ENCODE data around the gene NFKB1.

DNA sequence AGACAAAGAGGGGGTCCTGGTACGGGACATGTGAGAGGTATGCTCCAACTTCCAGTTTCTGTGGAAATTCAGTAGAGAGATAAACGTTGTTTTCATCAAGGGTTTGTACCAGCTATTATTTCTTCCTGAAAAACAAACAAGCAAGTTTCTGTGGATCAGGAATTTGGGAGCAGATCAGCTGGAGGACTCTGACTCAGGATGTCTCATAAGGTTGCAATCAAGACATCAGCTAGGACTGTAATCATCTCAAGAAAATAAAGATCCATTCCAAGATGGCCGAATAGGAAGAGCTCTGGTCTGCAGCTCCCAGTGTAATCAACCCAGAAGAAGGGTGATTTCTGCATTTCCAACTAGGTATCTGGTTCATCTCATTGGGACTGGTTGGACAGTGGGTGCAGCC lies 23.5 kb upstream of the NFKB1 start:
- TF ChIP-seq POLR2AphosphoS5 (IDR thresholded peaks at IDR 0.05) (no peak), POLR2A (IDR thresholded peaks at IDR 0.05; ENCODE audit: low read depth) (no peak)
- TF ChIP-seq, protein P1, sequence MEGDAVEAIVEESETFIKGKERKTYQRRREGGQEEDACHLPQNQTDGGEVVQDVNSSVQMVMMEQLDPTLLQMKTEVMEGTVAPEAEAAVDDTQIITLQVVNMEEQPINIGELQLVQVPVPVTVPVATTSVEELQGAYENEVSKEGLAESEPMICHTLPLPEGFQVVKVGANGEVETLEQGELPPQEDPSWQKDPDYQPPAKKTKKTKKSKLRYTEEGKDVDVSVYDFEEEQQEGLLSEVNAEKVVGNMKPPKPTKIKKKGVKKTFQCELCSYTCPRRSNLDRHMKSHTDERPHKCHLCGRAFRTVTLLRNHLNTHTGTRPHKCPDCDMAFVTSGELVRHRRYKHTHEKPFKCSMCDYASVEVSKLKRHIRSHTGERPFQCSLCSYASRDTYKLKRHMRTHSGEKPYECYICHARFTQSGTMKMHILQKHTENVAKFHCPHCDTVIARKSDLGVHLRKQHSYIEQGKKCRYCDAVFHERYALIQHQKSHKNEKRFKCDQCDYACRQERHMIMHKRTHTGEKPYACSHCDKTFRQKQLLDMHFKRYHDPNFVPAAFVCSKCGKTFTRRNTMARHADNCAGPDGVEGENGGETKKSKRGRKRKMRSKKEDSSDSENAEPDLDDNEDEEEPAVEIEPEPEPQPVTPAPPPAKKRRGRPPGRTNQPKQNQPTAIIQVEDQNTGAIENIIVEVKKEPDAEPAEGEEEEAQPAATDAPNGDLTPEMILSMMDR (IDR thresholded peaks at IDR 0.05), result no peak

All from esophagus muscularis mucosa (tissue), 3 donors.